Measurements from ENCODE around the gene FGD4. TPM values are rescaled to one million over a fixed set of nuclear protein-coding genes. Genes with fewer than 3 reads are reported as not detected.

Gene FGD4
- total RNA-seq, 1 experiment from 2014 or later, result 54.3 TPM

- no peak for DNase-seq
- Mint-ChIP-seq H3K4me3 (peak overlapping the region; percentile 86 to 92), H3K27ac (no peak overlapping the region), H3K4me1 (peaks cover 10 to 16% of the 10 kb centered on the region in 2 experiments), H3K27me3 (ENCODE audit: low read depth) (no peaks in the 10 kb centered on the region), H3K36me3 (ENCODE audit: insufficient read depth in 1 of 3, low read depth in 3 of 3) (peaks cover 11 to 20% (median 12%) of the 10 kb centered on the region in 3 experiments; a peak in 6 of 7 replicates), H3K9me3 (no peaks in the 10 kb centered on the region)
- H4K91ac ChIP-seq (ENCODE audit: insufficient read length, low read depth, low read length), result no peak overlapping the region
- H3K56ac ChIP-seq (ENCODE audit: insufficient read length, low read depth, low read length), result no peak overlapping the region
- H3K23ac ChIP-seq (ENCODE audit: insufficient read length, low read depth, low read length), result no peak overlapping the region
- no peak for TF ChIP-seq CTCF (conservative IDR thresholded peaks at IDR 0.05)
- H3K27ac ChIP-seq (ENCODE audit: insufficient read length, low read depth, low read length), result no peak overlapping the region
- H2AK5ac ChIP-seq (ENCODE audit: insufficient read length, low read length), result no peak overlapping the region
- no peak overlapping the region for H2BK120ac ChIP-seq (ENCODE audit: low read depth, low read length, poor library complexity, severe bottlenecking)
- H3K9me3 ChIP-seq (ENCODE audit: control insufficient read depth, low read depth, low read length), result no peaks in the 10 kb centered on the region
- no peak overlapping the region for H3K18ac ChIP-seq (ENCODE audit: insufficient read length, low read depth, low read length)
- no peak overlapping the region for H2BK12ac ChIP-seq (ENCODE audit: insufficient read length, low read depth, low read length)
- H2AFZ ChIP-seq (ENCODE audit: low read length), result no peak overlapping the region
- no peak overlapping the region for H3K4ac ChIP-seq (ENCODE audit: low read depth, low read length)
- H2BK15ac ChIP-seq (ENCODE audit: low read depth, low read length), result no peak overlapping the region
- no peak overlapping the region for H3T11ph ChIP-seq (ENCODE audit: low read length)
- H3K9ac ChIP-seq (ENCODE audit: extremely low read depth, insufficient read length, low read length), result no peak overlapping the region
- no peaks in the 10 kb centered on the region for H3K27me3 ChIP-seq (ENCODE audit: insufficient read depth, low read length)
- no peaks in the 10 kb centered on the region for H4K20me1 ChIP-seq (ENCODE audit: control insufficient read depth, insufficient read depth, insufficient read length)
- no peaks in the 10 kb centered on the region for H3K4me1 ChIP-seq (ENCODE audit: insufficient read depth, low read length)
- H2BK20ac ChIP-seq (ENCODE audit: low read depth, low read length, poor library complexity, severe bottlenecking), result no peak overlapping the region
- H3K14ac ChIP-seq (ENCODE audit: insufficient read depth, low read length), result no peak overlapping the region
- H3K79me1 ChIP-seq (ENCODE audit: insufficient read depth, low read depth, low read length, poor library complexity, severe bottlenecking), result no peaks in the 10 kb centered on the region
- no peak overlapping the region for H4K8ac ChIP-seq (replicated peaks; ENCODE audit: insufficient read length, low read depth, low read length)
- H3K23me2 ChIP-seq (ENCODE audit: insufficient read length, low read depth, low read length, poor library complexity, severe bottlenecking), result no peaks in the 10 kb centered on the region
- H2BK5ac ChIP-seq (ENCODE audit: insufficient read length, low read length), result no peak overlapping the region
- no peak overlapping the region for H4K5ac ChIP-seq (ENCODE audit: insufficient read length, low read depth, low read length)
- H3K79me2 ChIP-seq (ENCODE audit: insufficient read depth, low read length), result peaks cover 27% of the 10 kb centered on the region; the same call in 1 of the 2 replicates
- H3K4me2 ChIP-seq (ENCODE audit: insufficient read depth, insufficient read length, low read length), result peak overlapping the region; percentile 89
Measured at GRCh38 chr12:32680787-32681186, 281.4 kb downstream of the FGD4 start.
